DOHH2 (cell line): ENCODE measurements around the gene CEP63.

ENCODE experiments used
- EZH2phosphoT487 ChIP-seq: fragments of 200-600 bp; sonication (generic); IDR thresholded peaks from 2 replicates; pipeline ENCODE4 v1.6.1; 2017; ENCODE audit warnings: borderline replicate concordance, mild to moderate bottlenecking, antibody characterized with exemption, low read length, moderate library complexity, mixed read lengths
- TF ChIP-seq, protein P1 (sequence below): fragments of 200-600 bp; sonication (generic); IDR thresholded peaks from one replicate; pipeline ENCODE4 v1.5.1; 2014; ENCODE audit warnings: antibody characterized with exemption, mild to moderate bottlenecking, low read depth, low read length; ENCODE audit not compliant: poor library complexity, severe bottlenecking

DNA sequence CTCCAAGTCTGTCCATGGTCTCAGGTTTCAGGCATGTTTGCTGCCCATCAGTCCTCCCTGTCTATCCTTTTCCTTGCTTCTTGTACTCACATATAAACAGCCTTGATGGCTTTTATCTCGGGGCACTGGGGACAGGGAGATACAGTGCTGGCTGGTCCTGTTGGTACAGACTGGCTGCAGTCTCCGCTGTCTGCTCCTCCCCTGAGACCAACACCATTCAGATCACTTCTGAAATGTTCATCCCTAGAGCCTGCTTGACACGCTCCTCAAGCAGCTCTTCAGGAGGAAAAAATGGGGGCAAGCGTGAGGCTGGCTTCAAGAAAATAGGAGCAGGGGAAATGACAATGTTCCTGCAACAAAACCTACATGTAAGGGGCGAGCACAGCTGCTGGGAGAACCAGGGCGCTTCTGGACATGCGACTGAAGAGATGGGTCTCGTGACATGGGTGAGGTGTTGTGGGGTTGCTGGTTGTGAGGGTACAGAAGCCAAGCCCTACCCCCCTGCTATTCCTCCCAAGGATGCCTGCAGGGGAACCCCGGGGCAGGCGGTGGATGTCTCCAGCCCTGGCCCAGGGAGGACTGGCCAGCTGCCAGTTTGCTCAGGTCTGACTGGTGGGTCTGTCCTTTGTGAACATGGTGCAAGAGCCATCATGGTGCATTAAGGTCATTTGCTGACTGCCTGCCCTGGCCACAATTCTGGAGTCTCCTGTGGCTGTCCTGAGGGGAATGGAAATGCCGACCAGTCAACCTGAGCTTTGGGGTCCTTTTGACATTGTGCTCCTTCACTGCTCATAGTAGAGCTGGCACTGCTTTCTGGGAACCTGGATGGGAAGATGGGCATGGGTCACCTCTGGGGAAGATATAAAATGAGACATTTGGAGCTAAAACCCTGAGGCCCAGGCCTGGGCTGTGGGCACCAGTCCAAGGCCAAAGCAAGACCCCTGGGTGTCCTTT is 124.9 kb downstream of the CEP63 start:
- TF ChIP-seq EZH2phosphoT487: no peak
- TF ChIP-seq, protein P1, sequence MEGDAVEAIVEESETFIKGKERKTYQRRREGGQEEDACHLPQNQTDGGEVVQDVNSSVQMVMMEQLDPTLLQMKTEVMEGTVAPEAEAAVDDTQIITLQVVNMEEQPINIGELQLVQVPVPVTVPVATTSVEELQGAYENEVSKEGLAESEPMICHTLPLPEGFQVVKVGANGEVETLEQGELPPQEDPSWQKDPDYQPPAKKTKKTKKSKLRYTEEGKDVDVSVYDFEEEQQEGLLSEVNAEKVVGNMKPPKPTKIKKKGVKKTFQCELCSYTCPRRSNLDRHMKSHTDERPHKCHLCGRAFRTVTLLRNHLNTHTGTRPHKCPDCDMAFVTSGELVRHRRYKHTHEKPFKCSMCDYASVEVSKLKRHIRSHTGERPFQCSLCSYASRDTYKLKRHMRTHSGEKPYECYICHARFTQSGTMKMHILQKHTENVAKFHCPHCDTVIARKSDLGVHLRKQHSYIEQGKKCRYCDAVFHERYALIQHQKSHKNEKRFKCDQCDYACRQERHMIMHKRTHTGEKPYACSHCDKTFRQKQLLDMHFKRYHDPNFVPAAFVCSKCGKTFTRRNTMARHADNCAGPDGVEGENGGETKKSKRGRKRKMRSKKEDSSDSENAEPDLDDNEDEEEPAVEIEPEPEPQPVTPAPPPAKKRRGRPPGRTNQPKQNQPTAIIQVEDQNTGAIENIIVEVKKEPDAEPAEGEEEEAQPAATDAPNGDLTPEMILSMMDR: no peak
